HT-29 (cell line): ENCODE measurements around the gene RPL7A. TPM values are rescaled to one million over a fixed set of nuclear protein-coding genes. Genes with fewer than 3 reads are reported as not detected.
"Not testable (repeated sequence)": the region's sequence is repeated elsewhere in the genome, so short reads cannot be mapped to it uniquely, and the experiment has no call there.

Source experiments
- DNase-seq: peaks from one replicate; pipeline ENCODE4 v3.0.0-alpha.2; 2015; ENCODE audit warnings: low spot score
- total RNA-seq: library from RNA; depleted of rRNA; stranded (reverse); fragments of >200 nt; shearing (Covaris generic); gene quantifications from 2 replicates; pipeline ENCODE4 v1.2.3, GENCODE V29; 2014; rRNA removed

RPL7A gene
- total RNA-seq, result 2,195 and 2,237 TPM in 2 replicates

- peak; percentile 95 for DNase-seq
These were observed at the start of gene RPL7A, which contains the start of gene MED22 for GRCh38 chr9:133347985-133348717. Gene RPL7A, plus strand, starts transcription at chr9:133348218. Its CDS starts 26 bp downstream, at chr9:133348244. Gene MED22, minus strand, starts transcription at chr9:133348131. Its CDS starts 1,469 bp downstream, at chr9:133346662.

- DNase-seq, result not testable (repeated sequence)
These were observed 48.0 kb upstream of the RPL7A start for GRCh38 chr9:133299996-133300395.

- DNase-seq, result no peak
These were observed 46.5 kb upstream of the RPL7A start for GRCh38 chr9:133301253-133302230.

GRCh38 chr9:133303266-133304157 is 44.5 kb upstream of the RPL7A start:
- no peak for DNase-seq

GRCh38 chr9:133304158-133304470 is 43.9 kb upstream of the RPL7A start:
- no peak for DNase-seq

- DNase-seq, result no peak
These were observed 43.3 kb upstream of the RPL7A start for GRCh38 chr9:133304477-133305377.

GRCh38 chr9:133305731-133306130 is 42.3 kb upstream of the RPL7A start:
- no peak for DNase-seq

- DNase-seq, result no peak
These were observed 41.5 kb upstream of the RPL7A start for GRCh38 chr9:133306242-133307204.

- no peak for DNase-seq
These were observed 40.7 kb upstream of the RPL7A start for GRCh38 chr9:133307301-133307700.

GRCh38 chr9:133309608-133310007 is 38.4 kb upstream of the RPL7A start:
- DNase-seq, result no peak

GRCh38 chr9:133315997-133316396 is 32.0 kb upstream of the RPL7A start:
- no peak for DNase-seq

GRCh38 chr9:133317551-133317950 is 30.5 kb upstream of the RPL7A start:
- DNase-seq, result not testable (repeated sequence)

GRCh38 chr9:133320421-133320881 is 27.6 kb upstream of the RPL7A start:
- no peak for DNase-seq

- no peak for DNase-seq
These were observed 26.5 kb upstream of the RPL7A start for GRCh38 chr9:133321411-133321935.

GRCh38 chr9:133322701-133323100 is 25.3 kb upstream of the RPL7A start:
- no peak for DNase-seq

- DNase-seq, result no peak
These were observed 24.8 kb upstream of the RPL7A start for GRCh38 chr9:133323211-133323610.

GRCh38 chr9:133323991-133324703 is 23.9 kb upstream of the RPL7A start:
- no peak for DNase-seq

- DNase-seq, result not testable (repeated sequence)
These were observed 21.0 kb upstream of the RPL7A start for GRCh38 chr9:133327021-133327420.
